GM21529 (cell line): ENCODE results near the gene GRID1.

Experiments used
- ATAC-seq: cut with Tn5 transposase; IDR thresholded peaks from one replicate; pipeline ENCODE4 v1.9.1; 2021; ENCODE audit not compliant: unreplicated experiment

Gene GRID1

DNA sequence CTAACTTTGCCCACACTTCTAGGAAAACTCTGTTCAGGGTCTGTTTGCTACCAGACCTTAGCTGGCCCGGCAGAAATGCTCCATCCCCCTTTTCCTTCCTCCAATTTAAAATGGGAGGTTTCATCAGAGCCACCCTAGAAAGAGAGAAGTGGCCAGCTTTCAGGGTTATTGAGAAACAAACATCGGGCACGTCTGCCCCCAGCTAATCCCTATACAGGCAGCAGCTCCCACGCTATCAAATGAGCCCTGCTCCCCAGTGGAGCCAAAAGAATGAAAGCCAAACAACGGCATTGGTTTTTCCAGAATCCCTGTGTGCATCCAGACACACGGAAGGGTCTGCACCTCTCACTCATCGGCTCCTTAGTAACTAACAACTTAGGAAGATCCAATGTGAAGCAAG is 132.5 kb downstream of the GRID1 start:
- no peak for ATAC-seq

DNA sequence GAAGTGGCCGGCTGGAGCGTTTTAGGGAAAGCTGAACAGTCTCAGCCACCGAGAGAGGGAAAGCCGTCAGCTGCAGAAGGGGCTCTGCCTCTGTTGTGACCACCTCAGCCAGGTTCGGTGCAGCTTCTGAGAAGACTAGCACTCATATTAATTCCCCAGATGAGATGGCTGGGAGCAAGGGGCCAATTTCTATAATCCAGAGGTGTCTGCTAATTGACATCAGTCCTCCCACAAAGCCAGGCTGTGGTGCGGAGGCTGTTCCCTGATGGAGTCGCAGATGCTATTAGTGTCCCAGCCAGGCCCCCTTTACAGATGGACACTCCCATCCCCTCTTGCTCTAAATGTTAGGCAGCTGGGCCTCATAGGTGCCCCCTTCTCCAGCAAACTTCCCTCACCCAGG is 133.5 kb downstream of the GRID1 start:
- no peak for ATAC-seq

DNA sequence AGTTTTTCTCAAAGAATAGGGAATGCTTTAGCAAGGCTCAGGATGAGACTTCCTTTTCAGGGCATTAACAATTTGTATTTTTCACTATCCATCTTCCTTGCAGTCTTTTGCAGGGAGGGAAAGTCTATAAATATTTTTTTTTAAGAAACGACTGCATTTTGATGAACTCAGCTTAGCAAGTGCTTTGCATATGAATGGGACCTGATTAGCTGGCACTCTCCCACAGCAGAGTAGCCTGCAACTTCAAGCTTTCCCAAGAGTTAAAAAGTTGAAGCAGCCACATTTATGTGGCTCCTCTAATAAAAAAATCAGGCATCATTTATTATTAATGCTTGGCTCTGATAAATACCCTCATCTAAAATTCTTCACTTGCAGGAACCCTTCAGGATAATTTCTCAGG is 134.0 kb downstream of the GRID1 start:
- no peak for ATAC-seq

DNA sequence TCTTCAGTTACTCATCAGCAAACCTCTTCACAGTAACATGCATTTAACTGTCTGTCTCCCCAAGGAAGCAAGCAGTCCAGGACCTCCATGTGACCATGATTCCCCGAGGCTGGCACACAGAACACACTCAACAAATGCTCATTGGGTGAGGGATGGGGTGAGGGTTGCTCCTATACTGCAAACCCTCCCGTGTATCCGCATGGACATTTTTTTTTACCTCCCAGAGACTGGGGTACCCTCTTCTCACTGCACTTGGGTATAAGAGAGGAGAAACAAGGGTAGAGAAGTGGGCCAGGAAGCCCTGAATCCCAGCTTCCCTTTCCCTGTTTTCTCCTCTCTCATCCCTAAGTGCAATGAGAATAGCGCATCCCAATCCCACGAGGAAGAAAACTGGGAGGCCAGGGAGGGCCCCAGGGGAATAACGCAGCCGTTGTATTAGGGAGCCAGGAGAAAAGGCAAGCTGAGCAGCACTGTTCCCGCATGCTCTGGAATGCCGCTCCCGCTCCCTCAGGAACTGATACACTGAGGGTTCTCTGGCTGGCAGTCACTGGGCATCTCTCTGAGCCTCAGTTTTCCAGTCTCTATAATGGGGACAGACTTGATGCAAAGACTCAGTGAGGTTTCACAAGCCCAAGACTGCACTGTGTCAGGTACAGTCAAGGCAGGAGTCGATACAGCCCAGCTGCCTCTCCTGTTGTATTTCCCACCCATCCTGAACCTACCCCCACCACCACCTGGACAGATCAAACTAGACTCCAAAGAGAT is 134.6 kb downstream of the GRID1 start:
- no peak for ATAC-seq

DNA sequence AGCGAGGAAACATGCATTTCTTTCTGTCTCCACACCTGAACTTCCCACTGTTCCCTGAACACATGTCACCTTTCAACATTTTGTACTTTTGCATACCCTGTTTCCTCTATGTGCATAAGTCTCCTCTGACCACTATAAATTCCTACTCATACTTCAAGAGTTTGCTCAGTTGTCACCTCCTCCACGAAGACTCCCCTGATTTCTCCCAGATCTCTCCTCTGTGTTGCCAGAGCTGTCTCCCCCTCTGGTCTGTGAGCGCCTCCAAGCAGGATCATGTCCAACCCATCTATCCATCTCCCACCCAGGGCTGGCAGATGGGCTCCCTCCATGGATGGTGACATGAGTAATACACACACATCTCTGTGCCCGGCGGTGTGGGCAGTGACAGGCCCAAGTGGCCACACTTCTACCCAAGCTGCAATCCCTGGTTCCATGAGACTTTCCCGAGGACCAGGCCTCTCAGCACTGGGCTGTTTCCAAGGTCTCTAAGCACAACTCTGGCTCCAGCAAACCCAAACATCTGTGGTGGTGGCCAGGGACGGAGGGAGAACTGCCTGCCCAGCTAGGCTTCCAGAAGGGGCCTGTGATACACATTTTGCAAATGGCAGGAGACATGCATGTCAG is 135.9 kb downstream of the GRID1 start:
- ATAC-seq, result no peak

DNA sequence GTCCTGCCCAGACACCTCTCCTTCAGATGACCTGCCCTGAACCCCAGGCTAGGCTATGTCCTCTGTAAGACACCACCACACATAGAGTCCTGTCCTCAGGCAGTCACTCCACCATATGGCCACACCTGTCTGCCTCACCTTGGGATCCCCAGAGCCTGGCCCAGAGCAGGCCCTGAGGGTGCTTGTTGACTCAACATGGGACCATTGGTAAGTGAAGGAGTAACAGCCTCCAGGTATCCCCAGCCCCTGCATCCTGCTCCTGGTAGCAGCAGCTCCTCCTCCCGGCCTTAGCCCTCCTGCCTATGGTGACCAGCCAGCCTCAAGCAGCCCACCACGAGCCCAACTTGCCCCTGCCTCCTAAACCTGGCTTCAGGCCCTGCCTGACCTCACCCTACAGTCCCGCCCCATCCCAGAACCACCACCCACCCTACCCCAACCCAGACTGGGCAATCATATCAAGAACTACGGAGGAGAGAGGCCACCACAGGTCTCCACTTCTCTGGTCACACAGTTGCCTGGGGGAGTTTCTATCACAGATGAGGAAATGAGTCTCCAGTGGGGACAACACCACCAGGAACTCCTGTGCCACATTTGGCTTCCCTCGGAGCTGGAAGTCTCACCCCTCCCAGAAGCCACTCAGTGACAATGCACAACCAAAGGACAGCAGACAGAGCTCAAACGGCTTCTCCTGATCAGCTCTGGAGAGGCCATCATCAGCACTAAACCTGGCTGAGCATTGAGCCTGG is 136.6 kb downstream of the GRID1 start:
- ATAC-seq, result no peak

DNA sequence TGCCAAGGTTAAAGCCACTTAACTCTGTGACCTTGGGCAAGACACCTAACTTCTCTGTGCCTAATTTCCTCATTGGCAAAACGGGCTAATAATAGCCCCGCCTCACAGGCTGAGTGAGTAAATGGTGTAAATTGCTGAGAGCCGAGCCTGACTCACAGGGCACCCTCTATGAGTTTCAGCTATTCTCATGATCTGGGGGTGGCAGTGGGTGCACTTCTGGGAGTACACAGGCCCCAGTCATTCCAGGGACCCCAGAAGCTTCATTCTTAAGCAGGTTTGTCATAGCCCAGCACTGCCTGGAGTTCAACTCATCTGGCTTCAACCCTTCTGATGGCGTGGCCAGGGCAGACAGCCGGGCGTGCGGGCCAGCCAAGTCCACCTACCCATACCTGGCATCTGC is 137.2 kb downstream of the GRID1 start:
- ATAC-seq, result no peak

DNA sequence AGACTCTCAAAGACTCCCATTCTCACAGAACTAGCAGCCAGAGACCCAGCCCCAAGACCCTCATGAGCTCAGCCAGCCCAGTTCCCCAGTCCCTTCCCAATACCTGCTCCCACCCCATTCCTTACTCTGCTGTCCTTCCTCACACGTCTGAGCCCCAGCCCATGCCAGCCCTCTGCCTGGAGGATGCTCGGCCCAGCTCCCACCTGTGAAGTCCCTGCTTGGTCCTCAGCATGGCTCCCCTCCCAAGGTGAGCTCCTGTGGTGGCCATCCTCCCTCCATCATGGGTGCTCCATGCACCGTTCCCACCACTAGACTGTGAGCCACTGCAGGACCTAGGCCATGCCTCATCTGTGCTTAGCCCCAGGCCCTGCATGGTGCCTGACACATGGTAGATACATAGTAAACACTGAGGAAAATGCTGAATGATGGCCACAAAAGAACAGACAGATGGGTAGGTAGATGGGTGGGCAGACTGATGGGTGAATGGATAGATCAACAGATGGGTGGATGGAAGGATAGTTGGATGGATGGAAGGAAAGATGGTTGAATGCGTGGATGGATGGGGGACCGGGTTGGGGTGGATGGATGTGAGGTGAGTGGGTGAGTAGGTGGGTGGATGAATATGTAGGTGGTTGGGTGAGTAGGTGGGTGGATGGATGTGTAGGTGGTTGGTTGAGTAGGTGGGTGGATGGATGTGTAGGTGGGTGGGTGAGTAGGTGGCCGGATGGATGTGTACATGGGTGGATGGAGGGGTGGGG is 138.9 kb downstream of the GRID1 start:
- ATAC-seq, result no peak

DNA sequence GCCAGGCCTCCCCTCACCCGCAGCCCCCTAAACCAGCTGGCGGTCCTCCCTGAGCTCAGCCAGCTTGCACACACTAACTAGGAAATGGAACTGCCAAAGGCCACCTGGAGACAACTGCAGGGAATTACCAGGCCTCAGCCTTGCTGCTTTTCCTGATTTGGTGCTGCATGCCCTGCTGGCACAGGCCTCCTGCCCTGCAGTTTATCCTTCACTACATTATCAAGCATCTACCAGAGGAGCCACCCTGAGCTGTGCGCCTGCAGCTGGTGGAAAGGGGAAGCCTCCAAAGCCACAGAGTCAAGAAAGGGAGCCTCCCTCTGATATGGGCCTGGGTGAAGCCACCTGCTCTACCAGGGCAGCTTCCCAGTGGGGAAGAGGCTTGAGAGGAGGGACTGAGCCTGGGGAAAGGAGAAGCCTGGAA is 139.8 kb downstream of the GRID1 start:
- no peak for ATAC-seq

DNA sequence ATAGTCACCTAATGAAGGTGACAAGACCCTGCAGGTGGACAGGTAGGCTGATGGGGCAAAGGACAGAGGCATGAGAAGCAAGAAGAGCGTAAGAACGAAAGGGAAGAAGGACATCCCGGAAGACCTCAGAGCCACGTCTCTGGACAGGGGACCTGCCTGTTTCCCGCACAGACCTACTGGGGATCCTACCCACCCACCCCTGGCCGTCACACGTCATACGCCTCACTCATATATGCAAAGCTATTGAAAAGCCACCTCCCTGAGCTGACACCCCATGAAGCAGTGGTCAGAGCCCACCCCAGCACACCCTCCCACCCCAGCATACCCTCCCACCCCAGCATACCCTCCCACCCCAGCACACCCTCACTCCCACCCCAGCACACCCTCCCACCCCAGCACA is 140.6 kb downstream of the GRID1 start:
- ATAC-seq, result no peak

DNA sequence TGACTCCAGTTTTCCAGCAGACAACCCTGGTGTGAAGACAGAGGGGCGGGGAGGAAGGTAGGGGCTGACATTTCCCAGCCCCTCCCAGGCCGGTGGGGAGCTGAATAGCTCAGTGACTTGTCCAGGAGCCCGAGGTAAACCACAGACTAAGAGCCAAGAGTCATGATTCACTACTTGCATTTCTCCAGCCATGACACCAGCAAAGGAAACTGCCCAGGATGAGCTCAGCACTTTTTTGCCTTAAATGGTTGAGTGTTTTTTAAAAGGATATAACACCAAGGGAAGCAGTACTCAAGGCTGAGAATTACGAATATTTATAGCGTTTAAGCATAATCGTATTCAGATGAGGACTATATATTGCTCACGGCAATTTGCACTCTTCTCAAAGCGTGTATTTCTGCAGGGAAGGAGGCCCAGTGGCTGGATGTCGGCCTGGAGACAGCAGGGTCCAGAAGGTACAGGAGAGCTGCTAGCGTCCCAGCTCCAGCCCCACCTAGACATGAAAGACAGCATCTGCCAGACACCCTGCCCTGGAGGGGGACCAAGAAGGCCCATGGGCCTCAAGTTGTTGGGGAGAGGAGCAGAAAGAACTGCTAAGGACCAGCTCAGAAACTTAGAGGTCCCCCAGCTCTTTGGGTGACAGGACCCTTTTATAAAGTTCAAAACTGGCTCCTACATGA is 141.4 kb downstream of the GRID1 start:
- ATAC-seq, result no peak

DNA sequence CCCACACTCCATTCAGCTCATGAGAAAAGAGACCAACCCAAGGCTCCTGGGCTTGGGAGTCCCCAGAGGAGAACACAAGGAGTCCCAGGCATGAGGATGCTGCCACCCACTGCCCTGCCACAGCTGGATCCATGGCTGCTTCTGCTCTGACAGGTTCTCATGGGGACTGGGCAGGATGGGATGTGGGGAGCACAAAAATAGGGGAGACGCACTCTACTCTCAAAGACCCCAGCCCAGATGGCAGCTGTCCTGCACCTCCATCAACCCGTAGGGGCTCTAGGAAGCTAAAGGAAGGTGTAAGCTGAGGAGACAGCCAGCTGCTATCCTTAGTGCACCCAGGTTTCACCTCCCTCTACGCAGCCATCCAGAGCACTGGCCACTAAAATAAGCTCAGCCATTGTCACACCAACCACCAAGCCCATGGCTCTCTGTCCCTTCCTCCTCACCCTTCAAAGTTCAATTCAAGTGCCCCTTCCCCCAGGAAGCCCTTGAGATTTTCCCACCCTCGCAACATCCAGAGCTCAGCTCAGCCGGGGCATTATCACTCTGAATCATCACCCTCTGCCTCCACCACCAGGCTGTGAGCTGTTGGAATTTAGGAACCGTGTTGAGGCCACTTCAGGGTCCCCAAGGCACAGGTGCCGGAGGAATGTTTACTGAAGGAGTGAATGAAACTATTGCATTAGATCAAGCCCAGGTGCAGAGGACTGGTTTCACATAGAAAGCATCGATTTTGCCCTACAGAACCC is 142.1 kb downstream of the GRID1 start:
- ATAC-seq, result no peak

DNA sequence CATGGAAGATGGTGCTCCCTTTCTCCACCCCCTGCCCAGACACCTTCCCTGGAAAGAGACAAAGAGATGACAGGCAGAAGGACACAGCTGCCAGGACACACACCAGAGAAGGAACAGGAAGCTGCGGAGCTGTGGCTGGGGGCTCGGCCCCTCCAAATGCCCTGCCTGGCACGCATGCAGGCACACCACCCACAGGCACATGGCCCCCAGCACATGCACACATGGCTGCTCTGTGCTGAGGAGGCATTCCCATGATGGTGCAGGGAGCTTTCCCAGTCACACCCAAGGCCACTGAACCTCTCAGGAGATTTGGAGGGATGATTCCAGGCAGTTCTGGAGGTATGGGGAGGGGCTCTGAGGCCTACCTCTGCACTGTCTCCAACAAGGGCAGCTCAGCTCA is 143.3 kb downstream of the GRID1 start:
- ATAC-seq, result no peak

DNA sequence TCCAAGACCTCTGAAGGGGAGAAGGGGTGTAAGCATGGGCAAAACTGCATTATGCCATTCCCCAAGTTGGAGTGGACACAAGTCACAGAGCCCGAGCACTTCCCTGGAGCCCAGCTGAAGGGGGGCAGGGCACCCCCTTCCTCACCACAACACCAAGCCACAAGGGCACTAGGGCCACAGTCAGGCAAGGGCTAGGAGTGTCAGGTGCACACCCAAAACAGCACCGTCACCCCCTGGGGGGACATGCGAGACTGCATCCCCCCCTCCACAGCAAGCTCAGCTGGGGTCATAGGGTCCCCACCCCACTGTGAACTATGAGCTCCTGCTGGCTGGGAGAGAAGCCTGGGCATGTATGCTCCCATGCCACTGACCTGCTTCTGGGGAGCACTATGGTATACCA is 143.9 kb downstream of the GRID1 start:
- ATAC-seq, result no peak

DNA sequence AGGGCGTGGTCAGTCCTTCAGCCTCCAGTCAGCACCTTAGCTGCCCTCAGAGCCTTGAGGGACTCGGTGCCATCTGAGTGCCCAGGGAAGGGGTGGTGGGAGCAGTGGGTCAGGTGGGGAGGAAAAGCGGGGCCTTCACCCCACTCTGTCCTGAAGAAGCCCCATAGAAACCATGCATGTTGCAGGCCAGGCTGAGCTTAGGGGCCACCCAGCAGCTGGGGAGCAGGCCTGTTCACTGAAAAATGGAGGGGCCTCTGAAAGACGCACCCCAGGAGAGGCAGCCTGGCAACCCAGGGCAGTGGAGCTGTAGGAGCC is 144.3 kb downstream of the GRID1 start:
- ATAC-seq, result no peak

DNA sequence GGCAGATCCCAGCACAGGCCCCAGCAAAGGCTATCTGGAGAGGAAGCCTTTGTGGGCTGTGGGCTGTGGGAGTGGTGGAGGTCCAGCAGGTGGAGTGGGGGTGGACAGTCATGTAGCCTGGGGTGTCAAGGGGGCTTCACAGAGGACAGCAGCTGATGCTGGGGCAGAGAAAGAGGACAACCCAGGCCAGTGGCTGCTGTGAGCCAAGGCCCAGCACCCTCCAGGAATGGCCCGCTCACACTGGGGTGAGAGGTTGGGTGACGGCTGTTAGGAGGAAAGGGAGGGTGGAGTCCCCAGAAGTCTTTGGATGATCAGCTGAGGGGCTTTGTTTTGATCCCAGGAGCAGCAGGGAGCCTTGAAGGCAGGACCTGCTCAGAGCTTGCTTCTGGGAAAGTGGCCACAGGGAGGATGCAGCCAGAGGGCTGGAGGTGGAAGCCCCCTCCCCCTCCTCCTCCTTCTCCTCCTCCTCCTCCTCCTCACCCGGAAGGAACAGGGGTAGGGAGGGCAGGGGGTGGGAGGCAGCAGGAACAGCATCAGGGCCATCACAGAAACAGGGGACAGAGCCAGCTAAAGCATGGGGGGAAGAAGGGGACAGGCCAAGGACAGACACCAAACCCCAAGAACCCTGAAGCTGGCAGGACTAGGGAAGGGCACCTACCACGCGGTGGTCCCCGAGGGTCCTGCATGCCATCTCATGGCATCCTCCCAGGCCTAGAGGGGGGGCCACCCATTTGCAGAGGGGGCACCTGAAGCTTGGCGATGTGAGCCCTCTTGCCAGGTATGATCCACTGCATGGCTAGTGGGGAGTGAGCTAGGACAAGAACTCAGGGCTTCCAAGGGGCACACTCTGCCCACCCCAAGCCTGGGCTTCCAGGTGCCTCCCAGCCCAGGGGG is 144.9 kb downstream of the GRID1 start:
- ATAC-seq, result no peak

DNA sequence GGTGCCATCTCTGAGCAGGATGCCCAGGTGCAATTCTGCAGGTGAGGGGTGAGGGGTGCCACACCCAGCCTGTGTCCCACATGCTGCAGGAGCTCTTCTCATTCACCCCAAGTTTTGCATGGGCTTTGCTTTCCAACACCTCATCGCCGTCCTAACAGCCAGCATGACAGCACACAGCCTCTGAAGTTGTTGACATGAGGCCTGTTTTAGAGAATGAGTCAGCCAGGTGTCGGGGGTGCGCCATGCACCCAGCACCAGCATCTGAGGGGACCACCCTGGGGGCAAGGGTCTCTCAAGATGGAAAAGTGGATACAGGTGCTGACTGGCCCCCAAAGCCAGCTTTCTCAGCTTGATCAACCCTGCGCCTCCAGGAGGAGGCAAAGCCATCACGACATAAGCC is 146.0 kb downstream of the GRID1 start:
- ATAC-seq, result no peak

DNA sequence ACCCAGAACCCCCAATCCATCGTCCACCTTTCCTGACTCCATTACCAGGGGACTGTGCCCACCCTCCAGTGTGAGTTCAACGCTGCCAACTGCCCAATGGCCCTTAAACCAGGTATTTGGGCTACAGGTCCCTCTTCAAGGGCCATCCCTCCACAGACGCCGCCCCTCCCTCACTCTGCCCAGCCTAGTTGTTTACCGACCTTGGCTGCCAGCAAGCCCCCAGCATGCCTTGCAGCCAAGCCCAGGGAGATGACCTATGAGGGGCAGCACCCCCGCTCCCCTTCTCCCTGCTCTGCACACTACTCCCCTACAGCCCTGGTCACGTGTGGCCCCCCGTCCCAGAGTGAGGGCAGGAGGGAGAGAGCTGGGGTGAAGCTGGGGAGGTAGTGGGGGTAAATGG is 147.3 kb downstream of the GRID1 start:
- ATAC-seq, result no peak

DNA sequence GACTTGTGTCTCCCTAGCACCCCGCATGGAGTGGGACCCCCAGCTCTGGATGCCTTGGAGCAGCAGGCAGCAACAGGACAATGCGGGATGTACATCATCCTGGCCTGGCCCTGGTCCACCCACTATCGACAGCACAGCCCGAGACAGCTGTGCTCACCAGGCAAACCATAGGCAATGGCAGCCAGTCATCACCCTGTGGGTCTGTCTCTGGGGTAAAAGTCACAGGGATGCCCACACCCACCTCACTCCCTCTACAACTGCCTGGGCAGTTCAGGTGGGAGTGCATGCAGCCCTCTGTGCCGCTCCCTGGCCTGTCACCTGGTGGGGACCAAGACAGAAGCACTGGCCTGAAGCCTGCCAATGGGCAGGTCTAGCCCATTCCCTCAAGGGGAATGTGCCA is 147.8 kb downstream of the GRID1 start:
- no peak for ATAC-seq
